GM21723 (cell line): ENCODE measurements around the gene IKZF1.

ENCODE experiments used
- ATAC-seq: cut with Tn5 transposase; IDR thresholded peaks from one replicate; pipeline ENCODE4 v1.9.1; 2021; ENCODE audit warnings: mild to moderate bottlenecking, moderate library complexity; ENCODE audit not compliant: unreplicated experiment

The IKZF1 gene

DNA sequence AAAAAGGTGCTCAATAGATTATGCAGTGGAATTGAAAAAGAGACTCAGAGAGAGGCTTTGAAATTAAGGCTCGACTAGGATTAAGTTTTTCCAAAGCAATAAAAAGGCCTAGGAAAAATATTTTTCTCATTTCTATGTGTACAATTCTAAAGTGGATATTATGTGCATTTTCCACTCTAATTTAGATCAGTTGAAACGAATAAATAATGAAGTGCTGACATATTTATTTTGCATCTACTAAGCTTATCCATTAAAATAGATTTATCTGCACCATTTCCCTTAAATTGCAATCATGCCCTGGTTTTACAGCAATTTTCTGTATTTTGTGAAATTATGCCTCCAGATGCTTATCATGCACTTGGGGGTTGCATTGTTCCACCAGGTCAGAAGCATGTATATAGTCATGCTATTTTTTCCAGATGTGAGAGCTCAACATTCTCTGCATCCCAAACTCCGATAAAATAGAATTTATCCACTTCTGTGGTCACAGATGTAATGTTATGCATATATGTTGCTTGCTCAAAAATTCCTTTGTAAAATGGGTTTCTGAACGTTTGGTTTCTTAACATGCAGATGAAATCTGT, 127.3 kb downstream of the IKZF1 start:
- ATAC-seq, result no peak

DNA sequence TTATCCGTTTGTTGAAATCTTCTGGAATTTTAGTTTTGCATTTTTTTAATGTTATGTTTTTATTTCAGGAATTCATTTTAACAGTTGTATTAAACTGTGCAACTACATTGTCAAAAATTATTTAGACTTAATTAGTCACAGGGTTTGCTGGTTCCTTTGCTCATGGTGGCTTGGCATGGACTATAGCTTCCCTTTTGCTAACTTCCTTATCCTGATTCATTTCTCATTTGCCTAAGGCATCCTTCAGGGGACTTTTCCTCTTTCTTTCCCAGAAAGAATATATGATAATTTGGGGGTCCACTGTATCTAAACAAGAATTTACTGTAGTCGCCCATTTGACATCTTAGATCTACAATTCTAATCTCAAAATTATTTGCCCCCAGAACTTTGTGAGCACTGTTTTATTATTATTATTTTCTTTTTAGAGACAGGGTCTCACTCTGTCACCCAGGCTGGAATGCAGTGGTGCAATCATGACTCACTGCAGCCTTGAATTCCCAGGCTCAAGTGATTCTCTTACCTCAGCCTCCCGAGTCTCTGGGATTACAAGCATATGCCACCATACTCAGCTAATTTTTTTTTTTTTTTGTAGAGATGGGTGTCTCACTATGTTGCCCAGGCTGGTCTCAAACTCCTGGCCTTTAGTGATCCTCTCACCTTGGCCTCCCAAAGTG, 131.8 kb downstream of the IKZF1 start:
- ATAC-seq, result no peak

DNA sequence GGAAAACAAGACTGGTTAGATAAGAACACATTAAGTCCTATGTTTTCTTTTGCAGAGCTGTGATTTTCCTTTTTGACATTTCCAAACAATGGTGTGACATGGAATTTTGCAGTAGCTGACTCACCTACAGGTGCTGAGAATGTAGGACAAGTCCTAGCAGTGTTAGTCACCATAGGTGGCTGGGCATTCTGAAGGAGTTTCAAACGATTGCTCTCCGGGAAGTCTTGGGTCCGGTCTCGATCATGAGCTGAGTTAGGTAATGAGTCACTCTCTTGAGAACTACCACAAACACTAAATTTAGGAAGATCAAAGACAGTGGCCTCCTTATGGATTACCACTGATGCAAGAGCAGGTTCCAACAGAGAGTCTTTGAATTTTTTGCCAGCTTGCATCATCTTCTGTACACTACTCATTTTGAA, 142.0 kb downstream of the IKZF1 start:
- peak; percentile 34 for ATAC-seq

DNA sequence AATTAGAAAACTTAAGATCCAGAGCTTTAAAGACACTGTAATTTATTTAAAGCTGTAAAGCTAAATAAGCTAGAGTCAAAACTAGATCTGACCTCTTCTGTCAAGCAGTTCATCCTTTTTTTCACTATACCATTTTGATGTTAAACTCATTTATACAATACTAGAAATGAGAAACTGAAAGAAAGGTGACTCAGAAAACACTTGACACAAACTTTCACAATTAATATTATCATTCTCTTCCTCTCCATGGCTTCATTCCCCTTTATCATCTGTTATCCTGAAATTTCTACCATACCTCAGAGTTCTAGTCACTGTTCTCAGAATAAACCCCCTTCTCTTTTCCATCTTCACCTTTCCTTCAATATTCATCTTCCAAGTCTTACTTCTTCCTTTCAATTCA, 144.3 kb downstream of the IKZF1 start:
- peak; percentile 31 for ATAC-seq

DNA sequence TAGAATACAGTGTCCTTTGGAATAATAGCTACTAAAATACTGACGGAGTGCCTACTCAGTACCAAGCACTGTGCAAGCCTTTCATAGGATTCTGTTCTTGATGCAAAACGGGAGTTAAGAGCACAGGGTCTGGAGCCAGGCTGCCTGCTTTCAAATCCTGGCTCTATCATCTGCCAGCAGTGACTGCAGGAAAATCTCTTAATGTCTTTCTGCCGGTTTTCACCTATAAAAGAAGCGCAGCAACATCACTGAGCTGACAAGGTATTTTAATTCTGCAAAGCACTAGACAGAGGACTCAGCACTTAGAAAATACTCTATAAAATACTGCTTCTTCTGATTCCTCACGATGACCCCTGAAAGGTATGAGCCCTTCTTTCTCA, 145.0 kb downstream of the IKZF1 start:
- ATAC-seq, result peak; percentile 1

DNA sequence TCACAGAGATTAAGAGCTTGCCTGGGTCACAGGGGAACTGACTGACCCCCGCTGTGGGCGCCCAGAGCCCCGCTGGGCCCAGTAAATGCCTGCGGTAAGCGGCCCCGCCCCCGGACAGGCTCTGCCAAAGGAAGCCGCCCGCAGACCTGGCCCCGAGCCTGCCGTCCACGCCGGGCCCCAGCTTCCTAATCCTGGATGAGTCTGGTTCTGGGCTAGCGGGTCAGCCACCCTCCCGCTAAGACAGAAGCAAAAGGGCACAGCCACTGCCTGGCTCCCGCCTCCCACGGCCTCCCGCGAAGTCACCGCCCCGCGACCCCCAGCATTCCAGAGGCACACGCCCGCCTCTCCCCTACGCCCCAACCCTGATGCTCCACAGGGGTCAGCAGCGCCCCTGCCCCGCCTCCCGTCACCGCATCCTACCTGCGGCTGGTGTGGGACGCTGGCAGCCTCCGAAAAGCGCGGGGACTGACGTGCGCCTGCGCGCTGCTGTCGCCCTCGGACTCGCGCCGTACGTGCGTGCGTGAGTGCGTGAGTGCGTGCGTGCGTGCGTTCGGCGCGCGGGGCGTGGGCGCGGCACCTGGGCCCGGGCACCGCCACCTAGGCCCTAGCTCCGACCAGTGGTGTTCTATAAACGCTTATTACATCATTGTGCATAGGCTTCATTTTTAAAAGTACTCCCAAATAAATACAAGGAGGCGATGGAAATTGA, 145.5 kb downstream of the IKZF1 start, which contains the start of gene FIGNL1:
Gene FIGNL1, minus strand, starts transcription at position 470 of the 709 bp plus-strand sequence. CDS start 3,063 bp downstream, outside the sequence.
- ATAC-seq, result peak; percentile 84

DNA sequence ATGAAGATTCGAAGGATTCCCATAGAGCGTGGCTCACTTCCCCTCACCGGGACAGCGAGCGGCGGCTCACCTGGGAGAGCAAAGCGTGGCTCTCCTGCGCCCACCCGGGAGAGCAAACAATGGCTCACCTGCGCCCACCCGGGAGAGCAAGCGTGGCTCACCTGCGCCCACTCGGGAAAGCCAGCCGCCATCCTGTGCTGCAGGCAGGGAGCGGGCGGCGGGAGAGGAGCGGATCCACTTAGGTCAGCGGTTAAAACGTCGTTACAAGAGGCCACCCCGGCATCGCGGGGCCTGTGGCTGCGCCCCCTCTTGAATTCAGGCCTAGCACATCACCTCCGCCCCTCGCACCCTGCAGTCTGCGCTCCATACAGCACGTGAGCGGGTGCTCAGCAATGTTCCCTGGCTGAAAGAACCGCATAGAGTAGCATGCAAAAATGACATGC, 146.1 kb downstream of the IKZF1 start:
- ATAC-seq, result peak; percentile 15
